Stimulated activated CD8-positive, alpha-beta memory T cell treated with anti-CD3 and anti-CD28 coated beads, Interleukin-15, amount 100 ng/mL, for 1 hour (primary cell): Measurements from ENCODE around the gene NAPSA.
"Not testable (repeated sequence)": the region's sequence is repeated elsewhere in the genome, so short reads cannot be mapped to it uniquely, and the experiment has no call there.

Experiments
- DNase-seq: peaks from one replicate; pipeline ENCODE4 v3.0.0-alpha.2; 2020; ENCODE audit warnings: low read depth

Gene NAPSA

DNA sequence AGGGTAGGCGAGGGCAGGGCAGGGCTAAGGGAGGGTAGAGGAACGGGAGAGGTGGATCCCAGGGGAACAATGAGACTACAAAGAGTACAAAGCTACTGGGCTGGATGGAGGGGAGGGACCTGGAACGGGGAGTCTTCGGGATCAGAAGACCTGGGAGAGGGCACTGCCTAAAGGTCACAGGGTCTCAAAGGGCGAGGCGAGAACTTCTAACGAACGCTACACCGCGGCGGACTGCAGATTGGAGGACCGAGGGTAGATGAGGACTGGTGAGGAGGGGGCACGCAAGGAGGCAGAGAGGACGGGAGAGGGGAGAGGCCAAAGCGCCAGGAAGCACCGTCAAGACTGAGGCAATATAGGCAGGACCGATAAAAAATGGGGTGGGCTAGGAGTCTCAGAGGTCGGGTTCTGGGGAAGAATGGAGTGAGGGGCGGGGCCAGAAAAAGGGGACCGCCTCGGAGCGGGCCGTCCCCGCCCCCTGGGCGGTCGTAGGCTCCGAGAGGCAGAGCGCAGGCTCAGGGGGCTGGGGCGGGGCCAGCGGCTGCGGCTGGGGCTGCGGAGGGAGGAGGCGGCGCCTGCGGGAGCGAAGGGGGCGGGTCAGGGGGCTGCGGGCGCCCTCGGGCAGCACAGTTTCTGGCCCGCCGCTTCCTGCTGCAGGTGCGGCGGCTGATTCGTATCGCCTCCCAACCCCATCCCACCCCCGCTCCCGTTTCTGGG lies 34.9 kb downstream of the NAPSA start:
- DNase-seq, result peak; percentile 60

DNA sequence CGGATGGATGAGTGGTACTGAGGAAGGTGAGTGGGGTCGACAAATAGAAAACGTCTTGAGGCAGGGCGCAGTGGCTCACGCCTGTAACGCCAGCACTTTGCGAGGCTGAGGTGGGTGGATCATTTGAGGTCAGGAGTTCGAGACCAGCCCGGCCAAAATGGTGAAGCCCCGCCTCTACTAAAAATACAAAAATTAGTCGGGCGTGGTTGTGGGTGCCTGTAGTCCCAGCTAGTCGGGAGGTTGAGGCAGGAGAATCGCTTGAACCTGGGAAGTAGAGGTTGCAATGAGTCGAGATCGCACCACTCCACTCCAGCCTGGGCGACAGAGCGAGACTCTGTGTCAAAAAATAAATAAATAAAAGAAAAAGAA lies 35.5 kb downstream of the NAPSA start:
- DNase-seq, result not testable (repeated sequence)

DNA sequence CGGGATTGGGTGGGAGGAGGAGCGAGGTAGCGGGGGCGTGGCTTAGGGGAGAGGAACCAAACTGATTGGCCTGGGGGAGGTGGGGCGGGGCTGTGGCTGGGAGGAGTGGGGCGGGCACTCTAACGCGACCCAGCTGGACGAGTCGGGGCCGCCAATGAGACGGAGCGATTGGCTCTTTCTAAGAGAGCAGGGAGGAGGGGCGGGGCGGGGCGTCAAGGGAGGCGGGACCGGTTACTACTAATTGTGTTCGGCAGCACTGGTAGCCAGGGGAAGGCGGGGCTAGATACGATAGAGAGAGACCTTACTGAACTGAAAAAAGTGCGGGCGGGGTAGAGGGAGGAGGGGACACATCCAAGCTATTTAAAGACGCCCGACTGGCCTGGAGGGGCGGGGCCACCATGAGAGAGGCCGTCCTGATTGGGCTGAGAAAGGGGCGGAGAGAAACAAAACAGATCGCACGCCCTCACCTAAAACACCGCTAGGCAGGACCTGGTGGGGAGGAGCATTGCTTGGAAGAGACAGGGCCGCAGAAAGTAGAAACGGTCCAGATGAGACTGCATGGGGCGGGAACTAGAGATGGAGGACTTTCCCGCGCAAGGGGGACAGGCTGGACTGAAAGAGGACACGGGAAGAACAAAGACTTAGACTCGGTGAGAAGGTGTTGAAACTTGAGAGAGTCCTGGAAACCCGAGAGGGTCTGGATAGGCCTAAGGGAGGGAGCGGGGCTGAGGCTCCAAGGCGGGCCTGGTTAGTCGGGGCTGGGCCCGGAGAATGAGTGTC lies 36.1 kb downstream of the NAPSA start, which contains the start of gene KCNC3:
KCNC3 (minus strand) TSS at position 232 of the 780 bp plus-strand sequence. CDS start 295 bp downstream, outside the sequence.
- DNase-seq, result peak; percentile 84

DNA sequence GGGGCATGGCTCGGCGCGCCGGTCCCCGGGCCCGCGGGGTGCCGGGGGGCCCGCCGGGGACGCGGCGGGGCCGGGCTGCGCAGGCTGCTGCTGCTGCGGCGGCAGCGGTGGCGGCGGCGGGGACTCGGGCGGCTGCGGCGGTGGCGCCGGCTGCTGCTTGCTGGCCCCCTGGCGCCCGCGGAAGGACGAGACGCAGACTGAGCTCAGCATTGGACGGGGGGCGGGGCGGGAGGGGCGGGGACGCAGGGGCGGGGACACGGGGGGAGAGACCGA lies 36.6 kb downstream of the NAPSA start:
- DNase-seq, result no peak

DNA sequence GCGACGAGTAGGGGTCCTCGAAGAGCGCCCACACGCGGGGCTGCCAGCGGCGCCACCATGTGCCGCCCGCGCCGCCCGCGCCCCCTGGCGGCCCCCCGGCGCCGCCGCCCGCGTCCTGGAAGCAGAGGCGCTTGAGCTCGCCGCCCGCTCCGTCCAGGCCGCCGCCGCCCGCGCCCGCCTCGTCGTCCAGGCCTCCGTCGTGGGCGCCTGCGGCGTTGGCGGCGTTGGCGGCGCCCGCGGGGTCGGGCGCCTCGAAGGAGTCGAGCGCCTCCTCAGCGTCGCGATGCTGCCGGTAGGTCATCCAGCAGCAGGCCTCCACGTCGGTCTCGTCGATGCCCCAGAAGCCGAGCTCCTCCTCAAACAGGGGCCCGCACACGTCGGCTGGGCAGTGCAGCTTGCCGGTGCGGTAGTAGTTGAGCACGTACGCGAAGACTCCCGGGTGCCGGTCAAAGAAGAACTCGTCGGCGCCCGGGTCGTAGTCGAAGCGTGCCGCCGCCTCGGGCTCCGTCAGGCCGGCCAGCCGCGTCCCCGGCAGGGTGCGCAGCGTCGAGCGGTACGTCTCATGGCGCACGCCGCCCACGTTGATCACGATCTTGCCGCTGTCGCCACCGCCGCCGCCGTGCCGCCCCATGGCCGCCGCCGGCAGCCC lies 37.1 kb downstream of the NAPSA start:
- DNase-seq, result no peak

DNA sequence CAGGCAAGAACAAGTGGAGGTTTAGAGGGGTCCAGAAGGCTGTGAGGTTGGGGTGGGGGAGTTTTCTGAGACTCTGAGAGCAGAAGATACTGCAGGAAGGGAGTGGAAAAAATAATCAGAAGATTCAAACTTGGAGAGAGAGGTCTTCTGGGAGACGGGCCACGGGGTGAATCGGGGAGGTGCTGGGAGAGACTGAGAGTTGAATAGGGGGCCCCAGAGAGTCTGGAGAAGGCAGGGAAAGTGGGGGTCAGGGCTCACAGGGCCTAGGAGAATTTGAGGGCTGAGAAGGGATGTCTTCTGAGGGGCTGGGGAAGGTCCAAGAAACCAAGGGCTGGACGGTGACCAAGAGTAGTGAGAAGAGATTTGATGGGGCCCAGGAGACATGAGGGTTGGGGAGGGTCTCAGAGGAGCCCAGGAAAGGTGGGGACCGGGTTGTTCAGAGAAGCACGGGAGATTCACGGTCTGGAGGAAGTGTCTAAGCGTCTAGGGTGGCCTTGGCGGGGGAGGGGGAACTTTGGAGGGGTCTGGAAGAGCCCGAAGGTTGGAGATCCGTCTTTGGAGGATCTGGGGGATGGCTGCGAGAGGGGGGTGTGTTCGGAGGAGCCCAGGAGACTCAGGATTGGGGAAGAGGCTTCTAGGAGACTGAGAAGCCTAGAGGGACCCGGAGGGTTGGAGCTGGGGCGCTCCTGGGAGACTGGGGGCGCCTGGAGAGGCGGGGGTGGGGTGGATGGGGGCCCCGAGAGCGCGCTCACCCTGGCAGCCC lies 37.8 kb downstream of the NAPSA start:
- DNase-seq, result no peak

DNA sequence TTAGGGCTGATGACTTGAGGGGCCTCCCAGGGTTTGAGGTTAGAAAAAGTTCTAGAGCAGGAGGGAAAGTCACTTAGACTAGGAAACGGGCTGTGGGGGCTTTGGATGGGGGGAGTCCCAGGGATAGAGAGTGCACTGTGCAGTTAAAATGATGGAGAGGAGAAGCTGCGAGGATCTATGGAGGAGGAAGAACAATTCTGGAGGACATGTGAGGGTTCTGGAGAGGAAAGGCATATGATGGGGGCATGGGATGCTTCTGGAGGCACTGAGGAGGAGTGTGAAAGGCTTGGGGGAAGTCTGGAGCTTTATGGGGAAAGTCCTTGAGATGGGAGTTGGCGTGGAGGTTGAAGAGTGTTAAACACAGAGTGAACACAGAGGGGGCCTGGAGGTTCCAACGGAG lies 38.4 kb downstream of the NAPSA start:
- no peak for DNase-seq

DNA sequence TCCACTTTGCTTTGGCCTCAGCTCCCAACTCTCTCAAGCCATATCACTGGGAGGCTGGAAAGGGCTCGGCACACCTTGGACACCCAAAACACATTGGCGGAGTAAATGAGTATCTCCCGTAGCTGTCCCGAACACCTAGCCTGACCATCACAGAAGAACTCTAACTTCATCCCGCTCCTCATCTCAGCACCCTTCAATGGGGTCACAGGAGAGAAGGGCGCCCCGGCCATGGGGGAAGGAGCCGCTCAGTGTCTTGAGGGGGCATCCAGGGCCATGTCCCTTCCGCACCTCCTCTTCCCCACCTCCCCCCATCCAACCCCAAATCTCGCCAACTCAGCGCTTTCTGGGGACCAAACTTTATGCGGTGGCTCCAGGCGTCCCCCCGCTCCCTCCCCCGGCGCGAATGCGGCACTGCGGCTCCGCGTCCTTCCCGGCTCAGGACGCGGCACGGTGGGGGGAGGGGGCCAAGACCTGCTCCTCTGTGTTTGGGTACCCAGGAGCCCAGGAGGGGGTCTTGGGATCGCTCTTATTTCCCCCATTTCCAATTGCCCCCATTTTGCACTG lies 39.3 kb downstream of the NAPSA start:
- no peak for DNase-seq

DNA sequence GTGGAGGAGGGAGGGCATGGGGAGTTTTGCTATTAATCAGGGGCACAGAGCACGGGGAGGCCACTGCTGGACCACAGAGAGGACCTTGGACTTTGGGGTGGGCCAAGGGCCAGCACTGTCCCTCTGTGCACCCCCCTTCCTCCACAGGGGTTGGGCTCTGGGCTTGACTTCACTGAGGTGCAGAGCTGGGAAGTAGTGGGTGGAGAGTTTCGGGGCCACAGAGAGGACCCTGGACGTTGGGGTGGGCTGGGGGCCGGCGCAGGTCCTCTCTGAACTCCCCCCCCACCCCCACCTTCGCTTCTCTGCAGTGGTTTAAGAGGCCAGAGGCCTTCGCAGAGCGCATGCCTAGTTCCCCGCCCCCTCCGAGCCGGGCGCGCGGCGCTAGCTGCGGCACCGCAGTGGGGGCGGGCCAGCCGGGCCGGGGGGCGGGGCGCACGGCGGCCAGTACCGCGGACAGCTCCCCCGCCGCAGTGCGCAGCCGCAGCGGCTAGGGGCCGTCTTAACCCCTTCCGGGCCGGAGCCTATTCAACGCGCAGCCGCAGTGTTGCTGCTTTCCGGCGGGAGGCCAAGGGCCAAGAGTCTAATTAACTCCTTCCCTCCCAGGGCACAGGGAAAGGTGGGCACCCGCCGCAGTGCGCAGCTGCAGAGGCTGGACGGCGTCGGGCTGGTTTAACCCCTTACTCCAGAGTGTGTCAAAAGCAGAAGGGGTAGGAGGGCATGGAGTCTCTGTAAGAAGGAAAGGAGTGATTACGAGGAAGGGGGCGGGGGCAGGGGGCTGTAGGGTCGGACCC lies 39.9 kb downstream of the NAPSA start:
- DNase-seq, result peak; percentile 37

DNA sequence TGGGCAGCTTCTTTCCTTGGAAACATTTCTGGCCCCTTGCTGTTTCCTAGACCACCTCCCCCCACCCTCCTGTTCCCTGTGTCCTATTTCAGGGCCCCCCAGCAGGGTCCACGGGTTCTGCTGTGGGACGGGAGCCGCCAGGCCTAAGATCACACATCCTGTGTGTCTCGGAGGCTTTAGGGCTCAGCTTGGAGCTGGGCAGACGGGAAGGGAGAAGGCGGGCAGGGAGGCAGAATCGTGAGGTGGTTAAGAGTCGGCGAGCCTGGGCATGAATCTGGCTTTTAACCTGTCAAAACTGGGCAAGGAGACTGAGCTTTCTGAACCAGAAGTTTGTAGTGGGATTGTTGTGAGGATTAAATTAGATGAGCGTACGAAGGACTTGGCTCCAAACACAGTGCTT lies 41.1 kb downstream of the NAPSA start:
- no peak for DNase-seq

DNA sequence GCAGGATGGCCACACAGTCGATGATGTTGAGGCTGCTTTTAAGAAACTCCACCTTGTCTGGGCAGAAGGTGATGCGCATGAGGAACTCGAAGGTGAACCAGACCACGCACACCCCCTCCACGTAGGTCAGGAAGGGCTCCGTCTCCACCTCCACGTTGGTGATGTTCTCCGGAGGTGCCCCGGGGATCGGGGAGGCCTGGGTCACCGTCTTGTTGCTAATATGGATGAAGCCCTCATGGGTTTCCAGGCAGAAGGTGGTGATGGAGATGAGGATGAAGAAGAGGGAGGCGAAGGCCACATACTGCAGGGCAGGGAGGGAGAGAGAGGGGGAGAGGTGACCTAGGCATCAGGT lies 41.7 kb downstream of the NAPSA start:
- DNase-seq, result no peak

DNA sequence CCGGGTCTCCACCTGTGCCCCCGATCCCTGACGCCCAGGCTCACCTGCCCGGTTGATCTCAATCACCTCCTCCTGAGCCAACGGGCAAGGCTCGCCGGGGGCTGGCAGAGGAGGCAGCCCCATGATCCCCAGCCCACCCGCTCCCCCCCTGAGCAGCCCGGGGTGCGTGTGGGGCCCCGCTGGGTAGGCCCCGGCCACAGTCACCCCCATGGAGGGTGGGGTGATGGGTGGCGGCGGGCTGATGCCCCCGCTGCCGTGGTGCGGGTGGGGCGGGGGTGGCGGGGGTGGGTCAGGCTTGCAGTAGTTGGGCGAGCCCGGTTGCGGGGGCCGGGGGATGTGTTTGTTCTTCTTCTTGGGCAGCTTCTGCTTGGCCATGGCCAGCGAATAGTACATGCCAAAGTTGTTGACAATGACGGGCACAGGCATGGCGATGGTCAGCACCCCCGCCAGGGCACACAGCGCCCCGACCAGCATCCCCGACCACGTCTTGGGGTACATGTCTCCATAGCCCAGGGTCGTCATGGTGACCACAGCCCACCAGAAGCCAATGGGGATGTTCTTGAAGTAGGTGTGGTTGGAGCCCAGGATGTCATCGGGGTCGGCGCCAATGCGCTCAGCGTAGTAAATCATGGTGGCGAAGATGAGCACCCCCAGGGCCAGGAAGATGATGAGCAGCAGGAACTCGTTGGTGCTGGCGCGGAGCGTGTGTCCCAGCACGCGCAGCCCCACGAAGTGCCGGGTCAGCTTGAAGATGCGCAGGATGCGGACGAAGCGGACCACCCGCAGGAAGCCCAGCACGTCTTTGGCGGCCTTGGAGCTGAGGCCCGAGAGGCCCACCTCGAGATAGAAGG lies 42.3 kb downstream of the NAPSA start:
- DNase-seq, result no peak

DNA sequence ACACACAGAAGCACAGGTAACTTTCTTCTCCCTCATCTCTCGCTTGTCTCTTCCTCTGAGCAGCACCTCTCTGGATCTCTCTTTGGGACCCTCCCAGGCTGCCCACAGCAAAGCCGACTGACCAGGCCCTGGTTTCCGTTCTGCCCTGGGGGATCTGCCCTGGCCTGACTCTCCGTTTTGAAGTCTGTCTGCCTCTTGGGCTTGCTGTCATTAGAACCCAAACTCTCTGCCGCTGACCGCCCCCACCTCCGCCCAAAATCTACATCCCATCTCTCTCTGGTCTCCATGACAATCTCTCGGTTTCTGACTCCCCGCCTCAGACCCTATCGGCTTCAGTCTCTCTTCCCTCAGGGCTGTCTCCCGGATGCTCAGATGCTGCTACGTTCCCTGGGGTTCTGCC lies 43.2 kb downstream of the NAPSA start:
- no peak for DNase-seq

DNA sequence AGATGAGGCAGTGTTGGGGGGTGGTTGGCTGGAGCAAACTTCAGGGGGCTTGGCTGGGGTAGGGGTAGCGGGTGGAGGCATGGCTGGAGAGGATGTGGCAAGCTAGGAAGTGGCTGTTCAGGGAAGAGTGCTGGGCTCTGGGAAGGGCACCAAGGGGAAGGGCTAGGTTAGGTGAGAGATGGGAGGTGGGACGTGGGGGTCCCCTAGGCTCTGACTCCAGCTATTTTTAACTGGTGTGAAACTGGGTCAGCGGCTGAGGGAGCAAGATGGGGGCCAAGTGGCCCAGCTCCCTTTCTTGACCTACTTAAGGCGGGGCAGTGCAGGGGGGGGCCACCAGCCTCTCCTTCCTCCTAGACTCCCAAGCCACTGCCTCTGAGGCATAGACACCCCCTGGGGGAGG lies 43.6 kb downstream of the NAPSA start:
- no peak for DNase-seq

DNA sequence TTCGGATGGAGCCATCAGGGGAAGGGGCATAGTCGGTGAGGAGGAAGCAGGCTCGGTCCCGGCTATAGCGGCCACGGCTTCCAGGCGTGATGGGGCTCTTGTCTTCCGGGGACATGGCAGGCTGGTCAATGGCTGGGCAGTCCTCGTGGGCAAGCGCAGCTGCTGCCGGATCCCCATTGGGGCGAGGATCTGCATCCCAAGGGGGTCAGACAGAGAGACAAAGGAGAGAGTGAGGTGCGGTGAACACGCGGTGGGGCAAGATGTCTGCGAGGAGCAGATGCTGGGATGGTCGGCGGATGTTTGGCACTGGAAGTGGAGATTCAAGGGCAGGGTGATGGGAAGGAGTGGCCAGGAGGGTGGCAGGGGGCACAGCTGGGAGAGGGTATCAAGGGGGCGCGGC lies 44.8 kb downstream of the NAPSA start:
- no peak for DNase-seq

DNA sequence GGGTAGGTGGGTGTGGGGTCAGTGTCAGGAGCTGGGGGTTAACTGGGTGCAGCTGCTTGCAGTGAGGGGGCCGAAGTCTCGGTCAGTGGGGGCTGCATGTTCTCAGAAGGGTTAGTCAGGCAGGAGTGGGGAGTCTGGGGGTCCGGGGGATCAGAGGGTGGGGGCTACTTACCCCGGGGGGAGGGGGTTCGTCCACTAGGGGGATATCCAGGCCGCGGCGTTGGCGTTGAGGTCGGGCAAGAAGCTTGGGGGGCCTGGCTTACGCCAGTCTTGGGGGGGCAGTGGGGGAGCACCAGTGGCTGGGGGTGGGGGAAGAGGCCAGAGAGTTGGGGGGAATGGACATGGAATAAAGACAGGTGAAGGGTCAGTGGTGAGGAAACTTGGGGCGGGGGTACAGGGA lies 45.4 kb downstream of the NAPSA start:
- DNase-seq, result no peak

DNA sequence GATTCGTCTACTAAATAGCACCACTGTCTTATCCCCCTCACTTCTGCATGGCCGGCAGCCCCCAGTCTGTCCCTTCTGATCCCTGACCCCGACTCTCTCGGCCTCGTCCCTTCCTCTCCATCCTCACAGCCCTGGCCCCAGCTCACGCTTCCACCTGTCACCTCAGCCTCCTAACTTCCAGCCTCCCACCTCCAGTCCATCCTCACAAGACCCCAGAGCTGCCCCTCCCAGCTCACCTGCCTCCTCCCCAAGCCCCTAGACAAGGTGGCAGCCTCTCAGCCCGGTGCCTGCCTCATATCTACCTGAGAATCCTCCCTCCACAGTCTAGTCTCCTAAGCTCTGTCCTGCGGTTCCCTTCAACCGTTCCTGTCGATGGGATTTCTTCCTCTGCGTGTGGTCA lies 46.3 kb downstream of the NAPSA start:
- DNase-seq, result no peak

DNA sequence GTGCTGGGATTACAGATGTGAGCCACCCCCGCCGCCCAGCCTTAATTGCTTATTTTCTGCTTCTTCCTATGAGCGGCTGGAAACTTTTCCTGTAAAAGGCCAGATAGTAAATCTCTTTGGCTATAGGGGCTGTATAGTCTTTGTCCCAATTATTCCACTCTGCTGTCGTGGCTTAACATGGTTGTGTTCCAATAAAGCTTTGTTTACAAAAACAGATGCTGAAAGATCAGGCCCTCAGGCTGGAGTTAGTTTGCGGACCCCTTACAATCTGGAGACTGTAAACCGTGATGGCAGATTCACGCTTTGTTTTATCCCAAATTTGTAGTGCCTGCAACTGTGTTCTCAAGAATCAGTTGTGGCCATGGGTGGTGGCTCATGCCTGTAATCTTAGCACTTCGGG lies 47.0 kb downstream of the NAPSA start:
- no peak for DNase-seq

DNA sequence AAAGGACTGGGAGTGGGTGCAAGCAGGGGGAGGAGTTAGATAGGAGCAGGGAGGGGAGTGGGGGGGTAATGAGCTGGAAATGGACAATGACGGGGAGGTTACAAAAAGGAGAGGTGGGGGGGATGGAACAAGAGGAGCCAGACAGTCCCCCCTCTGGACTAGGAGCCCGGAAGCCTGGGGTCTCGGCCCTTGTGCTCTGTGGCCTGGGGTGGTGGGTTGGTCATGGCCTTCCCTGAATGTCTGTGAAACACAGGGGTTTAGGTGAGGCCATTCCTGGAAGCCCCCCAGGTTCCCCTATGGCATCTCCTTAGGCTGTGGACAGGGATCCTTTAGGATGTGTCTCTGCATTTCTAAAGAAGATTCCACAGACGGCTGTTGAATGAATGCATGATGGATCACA lies 48.3 kb downstream of the NAPSA start:
- DNase-seq, result no peak

DNA sequence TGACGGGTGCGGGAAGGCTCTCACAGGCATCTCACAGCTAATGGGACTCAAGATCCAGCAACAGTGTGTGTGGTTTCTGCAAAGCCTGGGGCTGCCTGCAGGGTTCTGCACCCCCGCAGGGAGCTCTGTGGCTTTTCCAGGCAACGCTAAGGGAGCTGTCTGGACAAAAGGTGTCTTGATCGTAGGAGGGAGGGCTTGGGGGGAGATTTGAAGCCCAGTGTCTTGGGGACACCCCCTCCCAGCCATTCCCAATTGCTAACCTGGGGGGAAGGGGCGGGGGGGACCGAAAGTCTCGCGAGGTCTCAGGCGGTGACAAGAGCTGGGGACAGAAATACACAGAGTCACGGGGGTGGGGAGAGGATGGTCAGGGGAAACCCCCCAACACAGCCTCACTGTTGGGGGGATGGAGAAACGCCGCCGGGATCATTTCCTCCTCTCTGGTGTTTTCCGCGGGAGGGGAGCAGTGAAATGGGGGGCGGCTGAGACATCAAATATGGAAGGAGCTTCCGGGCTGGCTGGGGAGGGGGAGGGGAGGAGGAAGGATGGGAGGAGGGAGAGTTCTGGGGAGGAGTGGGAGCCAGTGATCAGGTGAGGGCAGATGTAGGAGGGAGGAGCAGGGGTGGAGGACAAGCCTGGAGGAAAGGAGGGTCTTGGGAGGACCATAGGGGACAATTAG lies 49.5 kb downstream of the NAPSA start:
- DNase-seq, result no peak
